ENCODE results near the gene NMRK1. TPM values are rescaled to one million over a fixed set of nuclear protein-coding genes. Genes with fewer than 3 reads are reported as not detected.

Gene NMRK1
- polyA plus RNA-seq, 1 donor (not counting 4 experiments of a cell fraction or from before 2014, with no cell fraction given) = 24.7 TPM

DNA sequence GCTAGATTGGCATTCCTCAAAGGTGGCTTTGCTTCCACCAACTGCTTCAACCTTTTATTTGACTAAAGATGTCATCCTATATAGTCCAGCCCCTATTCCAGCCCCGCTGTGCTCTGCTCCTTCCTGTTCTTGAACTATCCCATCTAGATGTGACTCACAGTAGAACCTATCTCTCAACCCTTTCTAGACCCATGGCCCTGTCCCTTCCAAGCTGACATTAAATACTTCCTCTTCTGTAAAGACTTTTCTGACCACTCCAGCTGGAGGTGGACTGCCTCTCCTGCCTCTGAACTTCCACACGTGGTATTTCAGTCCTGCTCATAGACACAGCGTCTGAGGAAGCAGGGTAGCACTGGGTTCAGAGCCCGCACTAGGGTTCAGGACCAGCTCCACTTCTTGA lies 32.7 kb upstream of the NMRK1 start:
- no peak for TF ChIP-seq EZH2 (IDR thresholded peaks at IDR 0.05; ENCODE audit: low read length)
- TF ChIP-seq, protein P1, sequence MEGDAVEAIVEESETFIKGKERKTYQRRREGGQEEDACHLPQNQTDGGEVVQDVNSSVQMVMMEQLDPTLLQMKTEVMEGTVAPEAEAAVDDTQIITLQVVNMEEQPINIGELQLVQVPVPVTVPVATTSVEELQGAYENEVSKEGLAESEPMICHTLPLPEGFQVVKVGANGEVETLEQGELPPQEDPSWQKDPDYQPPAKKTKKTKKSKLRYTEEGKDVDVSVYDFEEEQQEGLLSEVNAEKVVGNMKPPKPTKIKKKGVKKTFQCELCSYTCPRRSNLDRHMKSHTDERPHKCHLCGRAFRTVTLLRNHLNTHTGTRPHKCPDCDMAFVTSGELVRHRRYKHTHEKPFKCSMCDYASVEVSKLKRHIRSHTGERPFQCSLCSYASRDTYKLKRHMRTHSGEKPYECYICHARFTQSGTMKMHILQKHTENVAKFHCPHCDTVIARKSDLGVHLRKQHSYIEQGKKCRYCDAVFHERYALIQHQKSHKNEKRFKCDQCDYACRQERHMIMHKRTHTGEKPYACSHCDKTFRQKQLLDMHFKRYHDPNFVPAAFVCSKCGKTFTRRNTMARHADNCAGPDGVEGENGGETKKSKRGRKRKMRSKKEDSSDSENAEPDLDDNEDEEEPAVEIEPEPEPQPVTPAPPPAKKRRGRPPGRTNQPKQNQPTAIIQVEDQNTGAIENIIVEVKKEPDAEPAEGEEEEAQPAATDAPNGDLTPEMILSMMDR (optimal IDR thresholded peaks at IDR 0.05 in 1 of 3, IDR thresholded peaks at IDR 0.05 in 1 of 3, conservative IDR thresholded peaks at IDR 0.05 in 1 of 3; ENCODE audit: extremely low read depth in 1 of 3, insufficient read depth in 2 of 3, low read length in 3 of 3) = no peak
- no peaks in the 10 kb centered on the region for H3K27me3 ChIP-seq (ENCODE audit: control insufficient read depth, extremely low read depth, insufficient read depth, low read length)
- H4K20me1 ChIP-seq (ENCODE audit: control insufficient read depth, extremely low read depth, insufficient read depth, low read length) = no peaks in the 10 kb centered on the region
- DNase-seq (ENCODE audit: low read depth, low spot score) (no peak), FAIRE-seq (no peak)
- peaks cover 3 to 15% of the 10 kb centered on the region in 2 experiments for H3K36me3 ChIP-seq (ENCODE audit: control insufficient read depth in 2 of 2, extremely low read depth in 1 of 2, insufficient read depth in 2 of 2, low read length in 2 of 2)
- H3K4me3 ChIP-seq (ENCODE audit: control insufficient read depth in 2 of 3, extremely low read depth in 1 of 3, insufficient read depth in 2 of 3, low read depth in 1 of 3, low read length in 3 of 3) = no peak overlapping the region
- no peak overlapping the region for H3K9ac ChIP-seq (ENCODE audit: control insufficient read depth, extremely low read depth, insufficient read depth, low read length)
- H3K4me1 ChIP-seq (ENCODE audit: control insufficient read depth, extremely low read depth, insufficient read depth, low read length) = no peaks in the 10 kb centered on the region
- no peak overlapping the region for H3K27ac ChIP-seq (ENCODE audit: control insufficient read depth, insufficient read depth, low read length)
- H3K9me1 ChIP-seq (ENCODE audit: control insufficient read depth, extremely low read depth, insufficient read depth, low read length) = no peaks in the 10 kb centered on the region
- no peaks in the 10 kb centered on the region for H3K9me3 ChIP-seq (ENCODE audit: control insufficient read depth, low read depth, low read length)
- dilution Hi-C loops (cut with MboI; ENCODE audit: extremely low pct_ligation_motif_present, low sequenced_read_pairs) = no loop called here
- no peak overlapping the region for H3K4me2 ChIP-seq (ENCODE audit: control insufficient read depth, extremely low read depth, insufficient read depth, low read depth, low read length)
- no peak overlapping the region for H2AFZ ChIP-seq (ENCODE audit: control insufficient read depth, low read length)
- peaks cover 25% of the 10 kb centered on the region for H3K79me2 ChIP-seq (ENCODE audit: control insufficient read depth, insufficient read depth, low read length)

DNA sequence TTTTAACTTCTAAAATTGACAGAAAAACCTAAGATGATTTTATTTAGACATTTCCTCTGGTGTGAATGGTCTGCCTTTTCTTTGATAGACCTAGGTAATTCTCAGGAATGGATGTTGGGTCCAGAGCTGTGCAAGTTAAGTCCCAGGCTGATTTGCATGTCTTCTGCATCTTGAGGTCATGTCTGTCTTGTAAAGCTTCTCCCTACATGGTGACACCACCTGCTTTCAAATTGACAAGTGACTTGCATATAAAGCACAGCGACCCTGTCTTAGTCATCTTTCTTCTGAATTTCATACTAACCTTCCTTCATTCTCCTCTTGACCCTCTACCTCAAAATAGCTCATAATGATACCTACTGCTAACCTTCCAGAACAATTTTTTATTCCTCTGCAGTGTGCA lies 29.6 kb upstream of the NMRK1 start:
- Histone ChIP-seq H3K4me3 (ENCODE audit: control insufficient read depth in 2 of 3, extremely low read depth in 1 of 3, insufficient read depth in 2 of 3, low read depth in 1 of 3, low read length in 3 of 3) (no peak overlapping the region), H3K4me2 (ENCODE audit: control insufficient read depth, extremely low read depth, insufficient read depth, low read depth, low read length) (no peak overlapping the region), H3K4me1 (ENCODE audit: control insufficient read depth, extremely low read depth, insufficient read depth, low read length) (no peaks in the 10 kb centered on the region), H4K20me1 (ENCODE audit: control insufficient read depth, extremely low read depth, insufficient read depth, low read length) (no peaks in the 10 kb centered on the region), H2AFZ (ENCODE audit: control insufficient read depth, low read length) (no peak overlapping the region), H3K79me2 (ENCODE audit: control insufficient read depth, insufficient read depth, low read length) (peaks cover 39% of the 10 kb centered on the region), H3K27ac (ENCODE audit: control insufficient read depth, insufficient read depth, low read length) (no peak overlapping the region), H3K9me3 (ENCODE audit: control insufficient read depth, low read depth, low read length) (no peaks in the 10 kb centered on the region), H3K9me1 (ENCODE audit: control insufficient read depth, extremely low read depth, insufficient read depth, low read length) (no peaks in the 10 kb centered on the region), H3K9ac (ENCODE audit: control insufficient read depth, extremely low read depth, insufficient read depth, low read length) (no peak overlapping the region), H3K27me3 (ENCODE audit: control insufficient read depth, extremely low read depth, insufficient read depth, low read length) (no peaks in the 10 kb centered on the region), H3K36me3 (ENCODE audit: control insufficient read depth in 2 of 2, extremely low read depth in 1 of 2, insufficient read depth in 2 of 2, low read length in 2 of 2) (peaks cover 3 to 15% of the 10 kb centered on the region in 2 experiments)
- no peak for FAIRE-seq
- TF ChIP-seq EZH2 (IDR thresholded peaks at IDR 0.05; ENCODE audit: low read length) = no peak
- TF ChIP-seq, protein P1 (optimal IDR thresholded peaks at IDR 0.05 in 1 of 3, IDR thresholded peaks at IDR 0.05 in 1 of 3, conservative IDR thresholded peaks at IDR 0.05 in 1 of 3; ENCODE audit: extremely low read depth in 1 of 3, insufficient read depth in 2 of 3, low read length in 3 of 3) = no peak
- dilution Hi-C loops (cut with MboI; ENCODE audit: extremely low pct_ligation_motif_present, low sequenced_read_pairs) = no loop called here
- DNase-seq (ENCODE audit: low read depth, low spot score) = no peak

Data from keratinocyte (primary cell).